Endometrium (tissue), 2 donors: ENCODE measurements around the gene SUGT1.
"Not testable (repeated sequence)": the region's sequence is repeated elsewhere in the genome, so short reads cannot be mapped to it uniquely, and the experiment has no call there.

Experiments
- FAIRE-seq: peaks from 2 replicates; lab custom pipeline; 2012; peaks lifted over from hg19 to GRCh38; lab: Jason Lieb, UNC
- donor health status: control.
- donor health status: control.

The SUGT1 gene

DNA sequence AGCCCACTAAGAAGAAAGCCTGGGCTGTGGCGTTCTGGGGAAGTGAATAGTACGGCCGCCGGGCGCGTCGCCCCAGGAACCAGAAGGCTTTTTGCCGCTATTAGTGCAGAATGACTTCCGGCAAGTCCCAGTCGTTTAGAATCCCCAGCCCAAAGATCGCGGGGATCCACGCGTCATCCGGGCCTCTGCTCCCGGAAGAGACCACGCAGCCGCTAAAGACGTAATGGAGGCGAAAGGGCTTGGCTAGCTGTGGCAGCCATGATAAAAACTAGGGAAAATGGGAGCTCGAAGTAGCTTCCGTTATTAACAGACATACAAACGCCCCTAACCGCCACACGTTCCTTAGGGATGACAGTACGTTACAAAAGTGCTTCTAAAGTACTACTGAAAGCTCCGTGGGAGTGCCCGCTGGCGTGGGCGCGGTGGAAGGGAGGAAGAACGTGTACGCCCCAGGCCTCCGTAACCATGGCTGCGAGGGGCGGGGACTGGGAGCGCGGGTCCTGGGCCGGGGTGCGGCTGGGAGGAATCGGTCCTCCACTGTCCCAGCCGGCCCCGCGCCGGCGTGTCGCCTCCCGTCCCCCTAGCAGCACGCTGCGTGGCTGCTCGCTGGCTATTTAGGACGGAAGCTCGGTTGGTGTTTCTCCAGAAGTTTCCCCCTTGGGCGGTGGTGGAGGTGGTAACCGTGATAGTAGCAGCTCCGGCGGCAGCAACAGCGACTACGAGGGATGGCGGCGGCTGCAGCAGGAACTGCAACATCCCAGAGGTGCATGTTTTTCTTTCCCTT, at the start of gene SUGT1:
Gene SUGT1 (plus strand): TSS at position 641 of the 784 bp plus-strand sequence. CDS start 85 bp downstream, at position 726.
- peak; percentile 94 for FAIRE-seq

GRCh38 chr13:52603316-52603715, 49.3 kb upstream of the SUGT1 start:
- not testable (repeated sequence) for FAIRE-seq

- FAIRE-seq: not testable (repeated sequence)
Observed at GRCh38 chr13:52606126-52606525, 46.5 kb upstream of the SUGT1 start.

- FAIRE-seq: not testable (repeated sequence)
Observed at GRCh38 chr13:52606795-52607194, 45.8 kb upstream of the SUGT1 start.

GRCh38 chr13:52608184-52608583, 44.5 kb upstream of the SUGT1 start:
- FAIRE-seq: not testable (repeated sequence)

DNA sequence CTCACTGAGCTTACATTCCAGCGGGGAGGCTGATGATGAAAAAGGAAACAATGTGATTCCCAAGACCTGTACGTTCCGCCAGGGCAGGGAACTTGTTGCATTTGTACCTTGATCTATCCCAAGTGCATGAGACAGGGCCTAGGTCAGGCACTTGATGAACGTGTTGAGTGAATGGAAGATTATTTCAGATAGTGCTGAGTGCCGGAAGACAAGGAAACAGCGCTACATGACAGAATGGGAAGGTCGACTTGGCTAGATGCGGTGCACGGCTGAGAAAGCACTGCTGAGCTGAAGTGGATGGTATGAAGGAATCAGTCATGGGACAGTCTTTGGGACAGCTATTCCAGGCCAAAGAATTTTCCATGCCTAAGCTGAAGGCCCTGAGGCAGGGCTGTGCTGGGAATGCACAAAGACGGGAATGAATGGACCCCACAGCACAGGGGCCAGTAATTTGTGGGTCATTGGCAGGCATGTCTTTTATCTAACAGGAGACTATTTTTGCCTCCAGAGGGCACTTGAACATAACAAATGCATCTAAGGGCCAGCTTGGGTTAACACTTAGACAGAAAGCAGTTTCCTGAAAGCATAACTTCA, 43.5 kb upstream of the SUGT1 start:
- not testable (repeated sequence) for FAIRE-seq

GRCh38 chr13:52610158-52610557, 42.5 kb upstream of the SUGT1 start:
- not testable (repeated sequence) for FAIRE-seq

DNA sequence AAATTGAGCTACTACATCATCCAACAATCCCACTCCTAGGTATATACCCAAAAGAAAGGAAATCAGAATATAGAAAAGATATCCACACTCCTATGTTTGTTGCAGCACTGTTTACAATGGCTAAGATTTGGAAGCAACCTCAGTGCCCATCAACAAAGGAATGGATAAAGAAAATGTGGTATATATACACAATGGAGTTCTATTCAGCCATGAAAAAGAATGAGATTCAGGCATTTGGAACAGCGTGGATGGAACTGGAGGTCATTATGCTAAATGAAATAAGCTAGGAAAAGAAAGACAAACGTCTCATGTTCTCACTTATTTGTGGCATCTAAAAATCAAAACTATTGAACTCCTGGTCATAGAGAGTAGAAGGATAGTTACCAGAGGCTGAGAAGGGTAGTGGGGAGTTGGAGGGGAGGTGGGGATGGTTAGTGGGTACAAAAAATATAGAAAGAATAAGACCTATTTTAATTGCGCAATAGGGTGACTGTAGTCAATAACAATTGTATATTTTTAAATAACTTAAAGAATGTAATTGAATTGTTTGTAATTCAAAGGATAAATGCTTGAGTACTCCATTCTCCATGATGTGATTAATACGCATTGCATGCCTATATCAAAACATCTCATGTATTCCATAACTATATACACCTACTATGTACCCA, 37.4 kb upstream of the SUGT1 start:
- FAIRE-seq: no peak

DNA sequence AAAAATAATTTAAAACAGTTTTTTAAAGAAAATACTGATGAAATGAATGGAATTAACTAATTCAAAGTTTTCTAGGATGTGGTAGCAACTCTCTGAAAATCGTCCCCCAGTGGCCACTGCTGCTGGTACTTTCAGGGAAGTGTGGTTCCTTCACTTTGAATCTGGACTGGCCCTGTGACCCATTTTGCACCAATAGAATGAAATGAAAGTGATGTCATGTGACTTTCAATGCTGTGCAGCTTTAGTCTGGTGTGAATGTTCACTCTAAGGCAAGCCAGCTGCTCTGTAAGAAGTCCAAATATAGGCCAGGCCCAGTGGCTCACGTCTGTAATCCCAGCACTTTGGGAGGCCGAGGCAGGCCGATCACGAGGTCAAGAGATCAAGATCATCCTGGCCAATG, 36.8 kb upstream of the SUGT1 start:
- FAIRE-seq: no peak

GRCh38 chr13:52617070-52618060, 35.3 kb upstream of the SUGT1 start:
- FAIRE-seq: no peak

DNA sequence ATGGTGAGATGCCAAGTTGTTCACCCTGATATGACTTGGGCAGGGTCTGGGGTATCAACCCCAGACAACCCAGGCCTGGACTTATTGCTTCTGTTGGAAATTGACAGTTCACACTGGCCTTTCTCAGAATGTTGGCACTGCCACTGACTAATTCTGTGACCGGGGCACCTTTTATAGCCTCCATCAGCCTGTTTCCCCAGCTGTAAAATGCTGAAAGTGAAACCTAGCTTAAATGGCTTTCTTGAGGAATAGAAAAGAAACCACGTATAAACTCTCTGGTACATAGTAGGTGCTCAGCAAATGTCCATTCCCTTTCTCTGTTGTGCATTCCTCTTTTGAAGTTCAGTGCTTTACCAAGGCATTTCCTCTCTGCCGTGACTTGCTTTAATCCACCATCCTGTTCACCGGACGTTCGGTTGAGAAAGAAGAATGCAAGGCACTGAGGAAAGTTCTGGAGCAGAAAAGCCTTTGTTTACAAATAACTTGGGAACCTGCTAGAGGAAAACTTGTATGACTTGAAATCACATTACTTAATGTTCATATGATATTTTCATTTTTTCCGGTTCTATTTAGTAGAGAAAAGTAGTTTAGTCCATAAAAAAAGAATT, 21.4 kb upstream of the SUGT1 start:
- FAIRE-seq: peak; percentile 37

DNA sequence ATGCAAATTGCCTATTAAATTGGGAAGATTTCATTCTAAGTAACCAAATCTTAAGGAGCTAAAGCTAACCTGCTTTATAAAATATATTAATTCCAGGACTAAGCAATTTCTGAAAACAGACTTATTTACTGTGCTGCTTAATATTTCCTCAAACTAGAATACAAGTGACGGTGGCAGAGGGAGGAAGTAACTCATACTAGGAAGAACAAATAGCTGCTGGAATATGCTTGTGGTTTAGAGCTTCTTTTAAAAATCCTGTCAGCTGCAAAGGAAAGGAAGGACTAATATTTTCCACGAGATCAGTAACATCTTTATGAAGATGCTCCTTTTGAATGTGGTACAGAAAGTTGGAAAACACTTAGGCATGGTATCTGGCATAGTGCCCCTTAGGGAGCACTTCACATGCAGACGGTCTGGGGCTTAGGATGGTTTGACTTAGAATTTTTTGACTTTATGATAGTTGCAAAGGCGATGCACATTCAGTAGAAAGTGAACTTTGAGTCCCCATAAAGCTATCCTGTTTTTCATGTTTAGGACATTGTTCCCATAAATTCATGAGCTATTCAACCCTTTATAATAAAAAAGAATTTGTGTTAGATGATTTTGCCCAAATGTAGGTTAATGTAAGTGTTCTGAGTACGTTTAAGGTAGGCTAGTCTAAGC, 13.8 kb upstream of the SUGT1 start:
- no peak for FAIRE-seq

GRCh38 chr13:52642131-52642530, 10.5 kb upstream of the SUGT1 start, which contains the start of gene HNRNPA1L2:
TSS of gene HNRNPA1L2 (plus strand) at chr13:52642431. CDS start at chr13:52642493, 62 bp downstream.
- FAIRE-seq: no peak

- FAIRE-seq: no peak
Observed at GRCh38 chr13:52644108-52644507, 8.5 kb upstream of the SUGT1 start.

- FAIRE-seq: no peak
Observed at GRCh38 chr13:52646967-52647366, 5.7 kb upstream of the SUGT1 start.

DNA sequence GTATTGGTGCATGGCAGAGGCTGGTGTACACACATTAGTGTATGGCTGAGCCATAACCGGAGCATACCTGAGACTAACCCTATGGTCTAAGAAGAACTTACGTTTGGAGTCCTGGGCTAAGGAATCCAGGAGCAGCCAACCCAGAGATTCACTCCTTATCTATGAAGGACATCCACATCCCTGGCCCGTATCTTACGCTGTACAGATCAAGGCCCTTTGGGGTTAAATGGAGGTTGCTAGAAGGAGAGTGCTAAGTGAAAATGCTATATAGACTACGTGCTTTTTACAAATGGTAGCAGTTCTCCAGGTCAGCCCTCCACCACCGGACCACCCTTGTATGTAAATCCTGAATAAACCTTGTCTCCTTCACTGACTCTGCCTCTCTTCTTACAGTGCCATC, 1.9 kb upstream of the SUGT1 start:
- no peak for FAIRE-seq

- FAIRE-seq: no peak
Observed at GRCh38 chr13:52651897-52652195, 790 bp upstream of the SUGT1 start.

- no peak for FAIRE-seq
Observed at GRCh38 chr13:52652980-52653303, 306 bp downstream of the SUGT1 start.

DNA sequence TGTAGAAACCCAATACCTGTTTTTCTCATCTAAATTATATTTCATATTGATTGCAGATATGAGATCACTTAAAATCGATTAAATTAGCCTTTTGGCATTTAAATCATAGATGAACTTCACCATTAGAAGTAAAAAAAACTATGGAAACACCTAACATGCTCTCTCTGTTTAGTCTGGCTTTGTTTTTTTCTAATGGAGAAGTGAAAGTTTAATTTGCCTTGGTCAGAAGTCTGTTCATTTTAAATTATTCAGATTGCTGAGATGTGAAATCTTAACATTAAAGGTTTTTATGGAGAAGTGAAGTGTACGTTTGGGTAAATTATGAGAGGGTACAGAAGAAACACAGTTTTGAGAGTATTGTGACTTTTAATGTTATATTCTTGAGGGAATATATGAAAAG, 6.7 kb downstream of the SUGT1 start:
- FAIRE-seq: no peak

- FAIRE-seq: no peak
Observed at GRCh38 chr13:52664272-52664671, 11.6 kb downstream of the SUGT1 start.

DNA sequence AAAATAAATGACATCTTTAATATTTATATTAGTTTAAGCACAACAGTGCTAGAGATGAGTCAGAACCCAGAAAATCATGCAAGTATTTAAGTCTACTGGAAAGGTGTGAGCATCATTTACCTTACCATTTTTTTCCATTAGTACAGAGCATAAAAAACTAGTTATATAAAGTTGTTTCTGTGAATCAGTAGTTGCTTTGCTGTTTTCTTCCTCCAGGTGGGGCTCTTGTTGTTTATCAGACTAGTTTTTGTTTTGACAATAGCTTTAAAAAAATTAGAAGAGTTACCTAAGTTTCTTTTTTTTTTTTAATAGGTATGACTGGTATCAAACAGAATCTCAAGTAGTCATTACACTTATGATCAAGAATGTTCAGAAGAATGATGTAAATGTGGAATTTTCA, 12.7 kb downstream of the SUGT1 start:
- FAIRE-seq: peak; percentile 59
